AG09319 (cell line): Measurements from ENCODE around the gene ACSM4.

Experiments
- DNase-seq: peaks from one replicate; pipeline ENCODE4 v3.0.0-alpha.2; 2010; ENCODE audit warnings: low read depth; ENCODE audit errors: extremely low read depth
- CTCF ChIP-seq: IDR thresholded peaks from 2 replicates; pipeline ENCODE4 v1.5.1; 2011; ENCODE audit warnings: low read depth, mild to moderate bottlenecking, inconsistent platforms, low read length, moderate library complexity

The ACSM4 gene

DNA sequence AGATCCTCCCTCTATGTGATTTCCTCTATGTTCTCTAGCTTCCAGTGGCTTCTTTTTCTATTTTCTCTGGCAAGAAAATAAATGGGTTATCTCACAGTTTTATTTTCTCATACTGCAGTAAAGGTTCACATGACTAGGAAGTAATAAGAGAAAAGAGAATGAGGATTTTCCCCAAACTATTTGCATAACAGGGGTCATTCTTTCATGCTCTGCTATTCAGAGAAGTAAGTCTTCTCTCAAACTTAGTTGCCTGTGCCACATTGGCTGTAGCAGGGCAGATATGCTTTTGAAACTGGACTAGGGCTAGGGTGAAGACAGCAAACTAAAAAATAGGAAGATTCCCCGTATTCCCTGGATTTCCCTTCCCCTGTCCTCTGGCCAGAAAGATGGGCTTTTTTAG is 57.4 kb downstream of the ACSM4 start:
- no peak for DNase-seq
- no peak for TF ChIP-seq CTCF

DNA sequence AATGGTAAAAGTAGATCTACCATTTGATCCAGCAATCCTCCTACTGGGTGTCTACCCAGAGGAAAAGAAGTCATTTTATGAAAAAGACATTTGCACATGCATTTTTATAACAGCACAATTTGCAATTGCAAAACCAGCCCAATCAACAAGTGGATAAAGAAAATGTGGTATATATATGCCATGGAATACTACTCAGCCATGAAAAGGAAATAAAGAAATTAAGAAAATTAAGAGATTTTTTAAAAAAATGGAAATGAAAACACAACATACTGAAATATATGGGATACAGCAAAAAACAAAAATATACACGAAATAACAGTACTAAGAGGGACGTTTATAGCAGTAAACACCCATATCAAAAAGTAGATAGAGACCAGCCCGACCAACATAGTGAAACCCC is 58.9 kb downstream of the ACSM4 start:
- DNase-seq = no peak
- TF ChIP-seq CTCF = no peak

- no peak for TF ChIP-seq CTCF
- DNase-seq = peak; percentile 8
These were observed 65.4 kb downstream of the ACSM4 start for GRCh38 chr12:7369274-7369729.

DNA sequence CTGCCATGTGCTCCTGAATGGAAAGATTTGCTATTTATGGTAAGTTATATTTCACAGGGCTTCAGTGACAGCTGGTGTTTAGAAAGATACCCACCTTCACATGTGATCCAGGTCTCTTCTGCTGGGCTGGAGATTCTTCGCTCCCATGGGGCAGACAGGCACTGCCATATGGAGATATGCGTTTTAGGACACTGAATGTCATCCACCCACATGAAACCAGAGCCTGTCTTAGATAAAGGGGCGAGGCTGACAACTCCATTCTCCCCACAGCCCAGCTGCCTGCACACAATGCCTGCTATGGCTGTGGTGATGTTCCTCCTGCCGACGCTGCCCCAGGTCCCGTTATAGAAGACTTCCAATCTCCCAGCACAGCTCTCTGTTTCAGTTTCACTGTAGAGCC is 69.4 kb downstream of the ACSM4 start:
- DNase-seq = no peak
- no peak for TF ChIP-seq CTCF

GRCh38 chr12:7374423-7375144 is 70.7 kb downstream of the ACSM4 start:
- no peak for DNase-seq
- peak; percentile 69 for TF ChIP-seq CTCF

DNA sequence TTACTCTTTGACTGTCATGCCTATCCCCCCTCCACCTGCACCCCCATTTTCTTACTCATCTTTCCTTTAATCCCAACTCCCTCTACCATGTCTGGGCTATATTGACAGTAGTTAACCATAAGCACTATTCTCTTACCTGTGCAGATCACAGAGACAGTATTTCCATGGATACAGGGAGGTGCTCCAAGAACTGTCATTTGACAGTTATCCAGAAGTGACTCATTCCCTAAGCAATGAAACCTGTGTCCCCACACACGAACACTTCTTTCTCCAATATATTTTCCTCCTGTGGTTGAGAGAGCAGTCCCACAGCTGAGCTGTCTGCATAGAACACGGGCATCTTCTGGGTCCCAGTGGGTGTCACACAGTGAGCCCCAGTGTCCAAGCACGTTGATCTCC is 71.3 kb downstream of the ACSM4 start:
- no peak for DNase-seq
- no peak for TF ChIP-seq CTCF

DNA sequence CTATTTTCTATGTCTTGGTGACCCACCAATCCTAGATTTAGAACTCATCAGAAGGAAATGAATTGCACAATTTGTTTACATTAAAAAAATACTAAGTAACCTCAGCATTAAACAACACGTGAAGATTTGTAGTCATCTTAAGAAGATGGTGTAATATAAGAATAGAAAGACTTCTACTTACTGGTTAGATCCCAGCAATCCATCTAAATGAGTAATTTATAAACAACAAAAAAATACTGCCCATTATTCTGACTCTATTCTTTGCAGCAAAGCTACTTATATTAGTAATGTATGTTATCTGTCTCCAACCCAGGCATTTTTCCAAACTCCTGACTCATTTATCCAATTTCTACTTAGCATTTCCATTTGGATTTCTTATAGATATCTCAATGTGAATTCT is 72.3 kb downstream of the ACSM4 start:
- TF ChIP-seq CTCF = no peak
- no peak for DNase-seq
